Measurements from ENCODE around the gene ECE1.

Gene ECE1

GRCh38 chr1:21244986-21245687 lies 45.1 kb downstream of the ECE1 start:
- peak; percentile 52 for TF ChIP-seq CTCF (IDR thresholded peaks at IDR 0.05; ENCODE audit: low read depth, low read length)
- H3K4me3 ChIP-seq (ENCODE audit: low read depth, low read length): no peak overlapping the region
- in situ Hi-C loops (cut with HindIII; ENCODE audit: low sequenced_read_pairs): loop anchor here (25.0 kb wide), 1 partner anchor 92 kb away; no protein-coding TSS in a partner anchor
- no peak for DNase-seq (ENCODE audit: low read depth, low spot score)

GRCh38 chr1:21244154-21244553 lies 46.1 kb downstream of the ECE1 start:
- no peak for TF ChIP-seq CTCF (IDR thresholded peaks at IDR 0.05; ENCODE audit: low read depth, low read length)
- H3K4me3 ChIP-seq (ENCODE audit: low read depth, low read length): no peak overlapping the region
- in situ Hi-C loops (cut with HindIII; ENCODE audit: low sequenced_read_pairs): loop anchor here (25.0 kb wide), 1 partner anchor 93 kb away; no protein-coding TSS in a partner anchor
- no peak for DNase-seq (ENCODE audit: low read depth, low spot score)

- in situ Hi-C loops (cut with HindIII; ENCODE audit: low sequenced_read_pairs): loop anchor here (25.0 kb wide), 1 partner anchor 94 kb away; no protein-coding TSS in a partner anchor
- no peak for TF ChIP-seq CTCF (IDR thresholded peaks at IDR 0.05; ENCODE audit: low read depth, low read length)
- no peak for DNase-seq (ENCODE audit: low read depth, low spot score)
- no peak overlapping the region for H3K4me3 ChIP-seq (ENCODE audit: low read depth, low read length)
These were observed 47.4 kb downstream of the ECE1 start for GRCh38 chr1:21242846-21243245.

GRCh38 chr1:21241771-21242581 lies 48.3 kb downstream of the ECE1 start:
- no peak overlapping the region for H3K4me3 ChIP-seq (ENCODE audit: low read depth, low read length)
- no peak for TF ChIP-seq CTCF (IDR thresholded peaks at IDR 0.05; ENCODE audit: low read depth, low read length)
- in situ Hi-C loops (cut with HindIII; ENCODE audit: low sequenced_read_pairs): loop anchor here (25.0 kb wide), 1 partner anchor 95 kb away; no protein-coding TSS in a partner anchor
- DNase-seq (ENCODE audit: low read depth, low spot score): peak; percentile 44

- in situ Hi-C loops (cut with HindIII; ENCODE audit: low sequenced_read_pairs): loop anchor here (25.0 kb wide), 1 partner anchor 97 kb away; no protein-coding TSS in a partner anchor
- TF ChIP-seq CTCF (IDR thresholded peaks at IDR 0.05; ENCODE audit: low read depth, low read length): no peak
- no peak for DNase-seq (ENCODE audit: low read depth, low spot score)
- no peak overlapping the region for H3K4me3 ChIP-seq (ENCODE audit: low read depth, low read length)
These were observed 49.6 kb downstream of the ECE1 start for GRCh38 chr1:21240706-21241105.

- no peak overlapping the region for H3K4me3 ChIP-seq (ENCODE audit: low read depth, low read length)
- DNase-seq (ENCODE audit: low read depth, low spot score): no peak
- TF ChIP-seq CTCF (IDR thresholded peaks at IDR 0.05; ENCODE audit: low read depth, low read length): no peak
- in situ Hi-C loops (cut with HindIII; ENCODE audit: low sequenced_read_pairs): loop anchor here (25.0 kb wide), 1 partner anchor 98 kb away; no protein-coding TSS in a partner anchor
These were observed 51.0 kb downstream of the ECE1 start for GRCh38 chr1:21239221-21239620.
